ENCODE results near the gene TUBA1B. TPM values are rescaled to one million over a fixed set of nuclear protein-coding genes. Genes with fewer than 3 reads are reported as not detected.
"Not testable (repeated sequence)": the region's sequence is repeated elsewhere in the genome, so short reads cannot be mapped to it uniquely, and the experiment has no call there.

TUBA1B gene
- 1,000 to 10,000 TPM; 2,302 to 2,333 TPM for total RNA-seq

DNA sequence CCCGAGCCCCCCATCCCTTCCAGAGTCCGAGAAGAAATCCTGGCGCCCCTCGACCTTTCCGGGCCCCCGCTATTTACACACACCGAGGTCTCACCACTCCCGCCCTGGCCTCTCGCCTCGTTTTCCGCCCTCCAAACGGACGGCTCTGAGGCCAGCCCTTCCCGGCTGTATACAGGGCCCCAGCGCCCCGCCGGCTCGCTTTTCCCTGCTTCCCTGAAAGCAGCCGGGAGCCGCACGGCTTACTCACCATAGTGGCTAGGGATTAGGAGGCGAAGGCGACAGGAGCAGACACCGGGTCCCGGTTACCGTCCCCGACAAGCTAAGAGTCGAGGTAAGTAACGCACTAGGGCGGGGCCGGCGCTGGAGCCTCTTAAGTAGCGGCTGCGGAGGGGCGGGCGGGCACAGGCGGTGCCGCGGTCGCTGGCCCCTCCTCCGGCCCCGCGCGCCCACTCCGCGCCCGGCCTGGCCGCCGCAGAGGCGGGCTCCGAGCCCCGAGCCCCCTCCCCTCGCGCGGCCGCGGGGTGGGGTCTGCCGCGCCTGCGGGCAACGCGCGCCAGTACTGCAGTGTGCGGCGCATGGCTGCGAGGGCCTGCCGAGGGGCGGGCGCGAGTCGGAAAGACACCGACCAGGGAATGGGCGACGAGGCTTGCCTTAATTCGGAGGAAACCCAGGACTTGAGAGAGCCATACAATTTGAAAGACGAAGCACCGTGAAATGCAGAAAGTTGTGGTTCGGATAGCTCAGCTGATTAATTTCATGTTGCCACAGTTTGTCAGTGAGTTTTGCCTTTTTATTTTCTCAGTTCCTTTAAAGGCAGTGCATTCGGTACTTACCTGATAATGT lies at the start of gene TUBA1B:
TUBA1B (minus strand) TSS at position 345 of the 843 bp plus-strand sequence; CDS start at position 250, 95 bp downstream.
- peak within 1 kb of the TSS; percentile 99 for H3K27ac Mint-ChIP-seq
- ATAC-seq: peak; percentile 80

DNA sequence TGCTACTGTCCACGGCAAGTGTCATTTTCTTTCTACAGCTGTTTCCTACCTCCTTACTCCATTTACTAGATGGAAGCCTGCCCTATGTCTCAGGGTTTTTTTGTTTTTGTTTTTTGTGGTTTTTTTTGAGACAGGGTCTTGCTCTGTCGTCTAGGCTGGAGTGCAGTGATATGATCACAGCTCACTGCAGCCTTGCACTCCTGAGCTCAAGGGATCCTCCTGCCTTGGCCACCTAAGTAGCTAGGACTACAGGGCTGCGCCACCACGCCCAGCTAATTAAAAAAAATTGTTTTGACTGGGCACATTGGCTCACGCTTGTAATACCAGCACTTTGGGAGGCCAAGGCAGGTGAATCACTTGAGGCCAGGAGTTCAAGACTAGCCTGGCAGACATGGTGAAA lies 43.0 kb upstream of the TUBA1B start:
- Mint-ChIP-seq H3K4me1 (ENCODE audit: low read depth) (no peaks in the 10 kb centered on the region), H3K36me3 (ENCODE audit: low read depth) (no peaks in the 10 kb centered on the region), H3K9me3 (ENCODE audit: insufficient read depth) (no peaks in the 10 kb centered on the region), H3K27ac (no peak overlapping the region), H3K4me3 (no peak overlapping the region), H3K27me3 (ENCODE audit: low read depth) (peaks cover 2% of the 10 kb centered on the region)
- DNase-seq (no peak), ATAC-seq (no peak)
- CTCF ChIA-PET: no interaction called here
- POLR2A ChIA-PET: interaction anchor here (1.0 to 3.5 kb wide), 2 partner anchors 14 to 43 kb away, joined by 5 to 16 read pairs; partner anchors contain the start of genes TUBA1A and TUBA1B

More for the DNA sequence above, at the start of gene TUBA1B:
- DNase-seq: peak; percentile 93
- no peaks in the 10 kb centered on the region for H3K9me3 Mint-ChIP-seq (ENCODE audit: insufficient read depth)
- ChIA-PET POLR2A (interaction anchor here (0.6 to 5.9 kb wide), 59 partner anchors 10 to 1242 kb away, joined by 3 to 173 read pairs (median 5); partner anchors contain the start of genes ARF3, DDX23, DHH and KANSL2), CTCF (interaction anchor here (0.7 to 5.0 kb wide), 30 partner anchors 9 to 416 kb away, joined by 3 to 69 read pairs (median 5); partner anchors contain the start of genes DHH, LMBR1L, RHEBL1 and SPATS2)
- no peaks in the 10 kb centered on the region for H3K27me3 Mint-ChIP-seq (ENCODE audit: low read depth)
- H3K4me3 Mint-ChIP-seq: peak within 1 kb of the TSS; percentile 98
- peaks cover 53% of the 10 kb centered on the region for H3K4me1 Mint-ChIP-seq (ENCODE audit: low read depth)
- peaks cover 50% of the 10 kb centered on the region for H3K36me3 Mint-ChIP-seq (ENCODE audit: low read depth)

DNA sequence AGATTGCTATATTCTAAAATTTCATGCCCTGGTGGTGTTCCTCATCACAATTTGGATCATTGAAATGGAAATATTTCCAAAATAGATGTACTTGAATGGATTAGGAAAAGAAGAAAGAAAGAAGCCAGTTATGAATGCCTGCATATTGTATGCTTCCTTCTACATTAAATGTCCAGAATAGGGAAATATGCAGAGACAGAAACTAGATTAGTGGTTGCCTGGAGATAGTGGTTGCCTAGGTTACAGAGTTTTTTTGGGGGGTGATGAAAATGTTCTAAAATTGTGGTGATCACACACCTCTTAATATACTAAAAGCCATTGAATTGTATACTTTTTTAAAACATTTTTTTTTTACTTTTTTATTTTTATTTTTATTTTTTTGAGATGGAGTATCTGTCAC lies 39.7 kb upstream of the TUBA1B start:
- Mint-ChIP-seq H3K27me3 (ENCODE audit: low read depth) (peaks cover 7% of the 10 kb centered on the region), H3K27ac (no peak overlapping the region), H3K9me3 (ENCODE audit: insufficient read depth) (no peaks in the 10 kb centered on the region), H3K4me1 (ENCODE audit: low read depth) (no peaks in the 10 kb centered on the region), H3K4me3 (no peak overlapping the region), H3K36me3 (ENCODE audit: low read depth) (no peaks in the 10 kb centered on the region)
- DNase-seq: no peak
- POLR2A ChIA-PET: interaction anchor here (1.0 kb wide), 1 partner anchor 17 kb away, joined by 3 read pairs; no protein-coding TSS in a partner anchor
- ATAC-seq: no peak
- CTCF ChIA-PET: no interaction called here

DNA sequence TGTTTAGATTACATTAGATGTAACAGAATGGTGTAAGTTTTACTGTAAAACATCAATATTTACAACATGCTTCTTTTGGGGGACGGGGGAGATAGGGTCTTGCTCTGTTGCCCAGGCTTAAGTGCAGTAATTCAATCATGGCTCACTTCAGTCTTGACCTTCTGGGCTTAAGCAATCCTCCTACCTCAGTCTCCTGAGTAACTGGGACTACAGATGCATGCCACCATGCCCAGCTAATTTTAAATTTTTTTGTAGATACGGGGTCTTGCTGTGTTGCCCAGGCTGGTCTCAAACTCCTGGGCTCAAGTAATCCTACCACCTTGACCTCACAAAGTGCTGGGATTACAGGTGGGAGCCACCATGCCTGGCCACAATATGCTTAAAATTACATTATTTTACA lies 33.9 kb upstream of the TUBA1B start:
- H3K4me3 Mint-ChIP-seq: no peak overlapping the region
- CTCF ChIA-PET: no interaction called here
- POLR2A ChIA-PET: interaction anchor here (1.2 kb wide), 1 partner anchor 24 kb away, joined by 3 read pairs; the partner anchor contains the start of gene TUBA1A
- ATAC-seq: no peak
- H3K27me3 Mint-ChIP-seq (ENCODE audit: low read depth): peaks cover 5% of the 10 kb centered on the region
- no peak for DNase-seq
- peaks cover 2% of the 10 kb centered on the region for H3K4me1 Mint-ChIP-seq (ENCODE audit: low read depth)
- H3K27ac Mint-ChIP-seq: no peak overlapping the region
- no peaks in the 10 kb centered on the region for H3K36me3 Mint-ChIP-seq (ENCODE audit: low read depth)
- no peaks in the 10 kb centered on the region for H3K9me3 Mint-ChIP-seq (ENCODE audit: insufficient read depth)

DNA sequence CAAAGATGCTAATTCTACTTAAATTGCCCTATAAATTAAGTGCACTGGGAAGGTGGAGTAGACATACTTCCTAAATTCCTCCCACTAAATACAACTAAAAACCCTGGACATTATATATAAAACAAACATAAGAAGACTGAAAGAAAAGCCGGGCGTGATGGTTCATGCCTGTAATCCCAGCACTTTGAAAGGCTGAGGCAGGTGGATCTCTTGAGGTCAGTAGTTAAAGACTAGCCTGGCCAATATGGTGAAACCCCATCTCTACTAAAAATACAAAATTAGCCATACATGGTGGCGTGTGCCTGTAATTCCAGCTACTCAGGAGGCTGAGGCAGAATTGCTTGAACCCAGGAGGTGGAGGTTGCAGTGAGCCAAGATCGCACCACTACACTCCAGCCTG lies 30.7 kb upstream of the TUBA1B start:
- H3K27ac Mint-ChIP-seq; H3K4me3 Mint-ChIP-seq; H3K27me3 Mint-ChIP-seq (ENCODE audit: low read depth); H3K36me3 Mint-ChIP-seq (ENCODE audit: low read depth); H3K9me3 Mint-ChIP-seq (ENCODE audit: insufficient read depth); POLR2A ChIA-PET; H3K4me1 Mint-ChIP-seq (ENCODE audit: low read depth); CTCF ChIA-PET; DNase-seq; ATAC-seq: not testable (repeated sequence)

DNA sequence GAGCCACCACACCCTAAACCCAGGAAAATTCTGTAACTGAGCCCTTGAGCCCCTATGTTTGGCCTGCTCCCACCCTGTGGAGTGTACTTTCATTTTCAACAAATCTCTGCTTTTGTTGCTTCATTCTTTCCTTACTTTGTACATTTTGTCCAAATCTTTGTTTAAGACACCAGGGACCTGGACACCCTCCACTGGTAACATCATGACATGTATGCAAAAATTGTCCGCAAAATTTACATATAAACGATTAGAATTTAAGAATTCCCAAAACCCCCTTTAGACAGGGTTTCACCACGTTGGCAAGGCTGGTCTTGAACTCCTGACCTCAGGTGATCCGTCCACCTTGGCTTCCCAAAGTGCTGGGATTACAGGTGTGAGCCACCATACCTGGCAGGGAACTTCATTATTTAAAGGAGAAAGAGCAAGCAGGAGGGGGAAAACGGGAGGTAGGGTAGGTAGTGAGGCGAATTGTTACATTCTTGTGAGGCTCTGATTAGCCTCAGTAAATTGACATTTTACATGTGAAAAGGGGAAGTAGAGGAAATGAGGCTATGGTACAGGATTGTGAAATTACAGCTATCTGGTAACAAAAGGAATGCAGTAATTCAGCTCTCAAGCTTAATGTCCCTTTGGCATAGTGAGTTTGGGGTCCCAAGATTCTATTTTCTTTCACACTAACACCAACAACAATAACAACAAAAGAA lies 30.0 kb upstream of the TUBA1B start:
- ChIA-PET CTCF (no interaction called here), POLR2A (interaction anchor here (1.2 kb wide), 1 partner anchor 30 kb away, joined by 4 read pairs; the partner anchor contains the start of gene TUBA1B)
- Mint-ChIP-seq H3K4me3 (no peak overlapping the region), H3K36me3 (ENCODE audit: low read depth) (no peaks in the 10 kb centered on the region), H3K9me3 (ENCODE audit: insufficient read depth) (no peaks in the 10 kb centered on the region), H3K27ac (no peak overlapping the region), H3K27me3 (ENCODE audit: low read depth) (no peaks in the 10 kb centered on the region), H3K4me1 (ENCODE audit: low read depth) (peaks cover 2% of the 10 kb centered on the region)
- DNase-seq: no peak
- ATAC-seq: no peak

DNA sequence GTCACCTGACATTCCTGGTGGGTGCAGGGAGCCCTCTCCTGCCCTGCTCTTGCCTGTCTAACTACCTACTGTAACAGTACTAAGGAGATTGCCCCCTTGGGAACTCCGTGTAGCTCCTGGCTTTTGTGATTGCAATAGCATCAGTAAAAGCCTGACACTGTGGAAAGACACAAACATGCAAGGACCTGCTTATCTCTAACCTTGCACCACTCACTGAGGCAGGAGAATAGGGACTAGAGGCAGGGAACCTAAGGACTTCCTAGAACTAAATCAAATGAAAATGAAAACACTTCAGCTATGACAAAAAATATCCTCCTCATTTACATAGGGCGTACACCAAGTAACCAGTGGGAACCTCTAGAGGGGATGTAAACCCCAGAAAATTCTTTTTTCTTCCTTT lies 29.2 kb upstream of the TUBA1B start:
- H3K27ac Mint-ChIP-seq: no peak overlapping the region

DNA sequence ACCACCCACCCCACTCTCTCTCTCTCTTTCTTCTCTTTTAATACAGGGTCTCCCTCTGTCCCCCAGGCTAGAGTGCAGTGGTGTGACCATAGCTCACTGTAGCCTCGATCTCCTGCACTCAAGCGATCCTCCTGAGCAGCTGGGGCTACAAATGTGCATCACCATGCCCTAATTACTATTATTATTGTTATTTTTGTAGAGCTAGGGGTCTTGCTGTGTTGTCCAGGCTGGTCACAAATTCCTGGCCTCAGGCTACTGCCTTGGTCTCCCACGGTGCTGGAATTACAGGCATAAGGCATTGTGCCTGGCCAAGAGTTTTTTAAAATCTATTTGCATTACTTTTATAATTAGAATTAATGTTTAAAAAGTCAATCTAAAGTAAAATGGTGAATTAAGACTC lies 23.0 kb upstream of the TUBA1B start:
- Mint-ChIP-seq H3K9me3 (ENCODE audit: insufficient read depth) (no peaks in the 10 kb centered on the region), H3K27me3 (ENCODE audit: low read depth) (no peaks in the 10 kb centered on the region), H3K27ac (no peak overlapping the region), H3K4me1 (ENCODE audit: low read depth) (peaks cover 4% of the 10 kb centered on the region), H3K4me3 (no peak overlapping the region), H3K36me3 (ENCODE audit: low read depth) (no peaks in the 10 kb centered on the region)
- ChIA-PET POLR2A (no interaction called here), CTCF (no interaction called here)
- ATAC-seq (no peak), DNase-seq (no peak)

More for the DNA sequence above, 29.2 kb upstream of the TUBA1B start:
- no peak for ATAC-seq
- peaks cover 2% of the 10 kb centered on the region for H3K4me1 Mint-ChIP-seq (ENCODE audit: low read depth)
- CTCF ChIA-PET: no interaction called here
- no peaks in the 10 kb centered on the region for H3K36me3 Mint-ChIP-seq (ENCODE audit: low read depth)
- POLR2A ChIA-PET: interaction anchor here (1.2 kb wide), 1 partner anchor 29 kb away, joined by 4 read pairs; the partner anchor contains the start of gene TUBA1B
- no peaks in the 10 kb centered on the region for H3K9me3 Mint-ChIP-seq (ENCODE audit: insufficient read depth)
- no peak overlapping the region for H3K4me3 Mint-ChIP-seq
- H3K27me3 Mint-ChIP-seq (ENCODE audit: low read depth): no peaks in the 10 kb centered on the region
- DNase-seq: no peak

DNA sequence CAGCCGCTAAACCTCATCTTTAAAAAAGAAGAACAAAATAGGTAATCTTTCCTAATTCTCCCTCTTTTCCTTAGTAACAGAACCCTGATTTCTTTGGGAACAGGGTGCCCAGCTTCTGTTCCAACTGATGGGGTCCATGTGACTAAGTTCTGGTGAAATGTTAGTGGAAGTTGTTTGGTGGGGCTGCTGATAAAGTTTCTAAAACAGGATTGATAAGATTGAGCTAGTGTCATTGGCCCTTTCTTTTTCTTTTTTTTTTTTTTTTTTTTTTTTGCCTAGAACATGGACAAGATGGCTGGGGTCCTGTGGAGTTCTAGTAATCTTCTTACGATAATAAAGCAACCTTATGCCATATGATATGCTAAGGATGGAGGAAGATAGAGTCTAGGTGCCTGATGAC lies 16.2 kb upstream of the TUBA1B start:
- Mint-ChIP-seq H3K4me3 (no peak overlapping the region), H3K27me3 (ENCODE audit: low read depth) (no peaks in the 10 kb centered on the region), H3K4me1 (ENCODE audit: low read depth) (peaks cover 4% of the 10 kb centered on the region), H3K9me3 (ENCODE audit: insufficient read depth) (no peaks in the 10 kb centered on the region), H3K36me3 (ENCODE audit: low read depth) (no peaks in the 10 kb centered on the region), H3K27ac (no peak overlapping the region)
- DNase-seq: no peak
- ChIA-PET CTCF (interaction anchor here (0.9 to 1.3 kb wide), 5 partner anchors 15 to 200 kb away, joined by 3 to 5 read pairs (median 3); partner anchors contain the start of gene TUBA1B), POLR2A (interaction anchor here (1.0 to 1.8 kb wide), 2 partner anchors 17 to 20 kb away, joined by 4 to 5 read pairs; no protein-coding TSS in a partner anchor)
- no peak for ATAC-seq

DNA sequence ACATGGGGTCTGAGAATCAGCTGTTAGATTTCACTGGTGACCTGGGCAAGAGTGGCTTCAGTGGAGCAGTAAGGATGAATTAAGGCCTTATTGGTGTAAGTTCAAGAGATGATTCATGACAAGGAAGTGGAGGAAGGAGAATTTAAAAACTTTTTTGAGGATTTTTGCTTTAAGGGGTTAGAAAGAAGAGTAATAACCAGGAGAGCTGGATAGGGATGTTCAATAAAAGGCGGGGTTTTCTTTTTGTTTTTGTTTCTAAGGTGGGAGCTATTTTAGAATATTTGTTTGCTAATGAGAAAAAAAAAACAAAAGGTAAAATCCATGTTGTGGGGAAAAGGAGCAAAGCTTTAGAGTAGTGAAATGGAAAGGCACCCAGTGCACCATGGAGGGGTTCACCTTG lies 15.2 kb upstream of the TUBA1B start:
- no peaks in the 10 kb centered on the region for H3K36me3 Mint-ChIP-seq (ENCODE audit: low read depth)
- H3K4me3 Mint-ChIP-seq: no peak overlapping the region
- no peak overlapping the region for H3K27ac Mint-ChIP-seq
- POLR2A ChIA-PET: interaction anchor here (0.8 kb wide), 1 partner anchor 15 kb away, joined by 3 read pairs; no protein-coding TSS in a partner anchor
- DNase-seq (no peak), ATAC-seq (no peak)
- H3K27me3 Mint-ChIP-seq (ENCODE audit: low read depth): no peaks in the 10 kb centered on the region
- no peaks in the 10 kb centered on the region for H3K9me3 Mint-ChIP-seq (ENCODE audit: insufficient read depth)
- peaks cover 4% of the 10 kb centered on the region for H3K4me1 Mint-ChIP-seq (ENCODE audit: low read depth)
- CTCF ChIA-PET: interaction anchor here (1.3 kb wide), 1 partner anchor 89 kb away, joined by 3 read pairs; no protein-coding TSS in a partner anchor

DNA sequence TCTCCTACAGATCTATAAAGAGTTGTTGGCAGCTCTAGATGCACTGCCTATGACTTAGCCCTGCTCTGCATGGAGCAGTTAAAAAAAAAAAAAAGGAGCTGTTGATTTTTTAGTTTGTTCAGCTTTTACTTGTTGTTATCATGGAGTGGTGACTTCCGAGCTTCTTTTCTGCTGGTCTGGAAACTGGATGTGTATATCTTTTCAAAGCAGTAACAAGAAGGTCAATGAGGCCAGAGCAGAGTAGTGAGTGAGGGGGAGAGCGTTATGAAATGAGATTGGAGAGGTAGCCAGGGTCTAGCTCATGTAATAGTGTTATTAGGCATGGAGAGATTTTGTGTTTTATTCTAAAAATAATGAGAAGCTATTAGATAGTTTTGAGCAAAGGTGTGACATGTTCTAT lies 13.2 kb upstream of the TUBA1B start:
- DNase-seq (no peak), ATAC-seq (no peak)
- POLR2A ChIA-PET: interaction anchor here (0.5 to 1.4 kb wide), 4 partner anchors 13 to 123 kb away, joined by 3 to 6 read pairs (median 4); partner anchors contain the start of genes TUBA1A and TUBA1B
- CTCF ChIA-PET: interaction anchor here (1.0 to 1.2 kb wide), 3 partner anchors 14 to 46 kb away, joined by 4 to 6 read pairs (median 4); partner anchors contain the start of gene TUBA1B
- Mint-ChIP-seq H3K4me1 (ENCODE audit: low read depth) (no peaks in the 10 kb centered on the region), H3K9me3 (ENCODE audit: insufficient read depth) (no peaks in the 10 kb centered on the region), H3K27ac (no peak overlapping the region), H3K36me3 (ENCODE audit: low read depth) (no peaks in the 10 kb centered on the region), H3K27me3 (ENCODE audit: low read depth) (no peaks in the 10 kb centered on the region), H3K4me3 (no peak overlapping the region)

All from activated CD8-positive, alpha-beta T cell treated with anti-CD3 and anti-CD28 coated beads, Interleukin-2, amount 10 ng/mL, durations not matched to agents 7 days and 5 days (primary cell).